HFFc6 (cell line): ENCODE data around the gene WDR5B. TPM values are rescaled to one million over a fixed set of nuclear protein-coding genes. Genes with fewer than 3 reads are reported as not detected.

Experiments used
- DNase-seq: peaks from one replicate; pipeline ENCODE4 v3.0.0-alpha.2; 2018
- H3K27ac Mint-ChIP-seq: 2 replicates; pipeline ENCODE4 v1.8.0; 2020; ENCODE audit warnings: mild to moderate bottlenecking, mixed read lengths
- H3K27me3 Mint-ChIP-seq: 2 replicates; pipeline ENCODE4 v1.8.0; 2021; ENCODE audit warnings: mild to moderate bottlenecking, moderate library complexity, mixed read lengths; ENCODE audit not compliant: insufficient read depth
- H3K36me3 Mint-ChIP-seq: 2 replicates; pipeline ENCODE4 v1.8.0; 2021; ENCODE audit warnings: low read depth, mixed read lengths
- H3K4me1 Mint-ChIP-seq: 2 replicates; pipeline ENCODE4 v1.8.0; 2020; ENCODE audit warnings: low read depth, mixed read lengths
- H3K4me3 Mint-ChIP-seq: 2 replicates; pipeline ENCODE4 v1.8.0; 2020; ENCODE audit warnings: mild to moderate bottlenecking, moderate library complexity, mixed read lengths
- H3K9me3 Mint-ChIP-seq: 2 replicates; pipeline ENCODE4 v1.8.0; 2020; ENCODE audit warnings: mild to moderate bottlenecking, mixed read lengths
- CTCF ChIP-seq: fragments of 200-600 bp; sonication (generic); IDR thresholded peaks from 2 replicates; pipeline ENCODE4 v1.5.0; 2021; ENCODE audit warnings: antibody characterized with exemption, mild to moderate bottlenecking
- total RNA-seq, 6 experiments: library from RNA; stranded (reverse); fragmentation: NEBNext Ultra II Directional; extraction: Animal tissue kit (Norgen Biotek cat#: 25700); gene quantifications; 2 replicates in 1 of 6; 3 replicates in 5 of 6; pipeline ENCODE4 v1.2.3, GENCODE V29; 2021

WDR5B gene
- total RNA-seq, 6 experiments from 2014 or later: 4.6 to 5.8 (median 5.4) TPM

GRCh38 chr3:122416966-122417365 lies 1.1 kb upstream of the WDR5B start:
- H3K4me3 Mint-ChIP-seq: peak overlapping the region; percentile 93
- H3K27ac Mint-ChIP-seq: peak overlapping the region; percentile 98
- peaks cover 31% of the 10 kb centered on the region for H3K4me1 Mint-ChIP-seq
- no peaks in the 10 kb centered on the region; the same call in 1 of the 2 replicates for H3K9me3 Mint-ChIP-seq
- peaks cover 27% of the 10 kb centered on the region for H3K36me3 Mint-ChIP-seq
- peaks cover 7% of the 10 kb centered on the region for H3K27me3 Mint-ChIP-seq
- DNase-seq: no peak
- no peak for TF ChIP-seq CTCF

GRCh38 chr3:122415104-122415744 lies 638 bp downstream of the WDR5B start:
- no peaks in the 10 kb centered on the region; the same call in 1 of the 2 replicates for H3K9me3 Mint-ChIP-seq
- H3K4me3 Mint-ChIP-seq: peak overlapping the region; percentile 93
- TF ChIP-seq CTCF: no peak
- peaks cover 31% of the 10 kb centered on the region for H3K4me1 Mint-ChIP-seq
- peak overlapping the region; percentile 98 for H3K27ac Mint-ChIP-seq
- peak; percentile 57 for DNase-seq
- H3K27me3 Mint-ChIP-seq: peaks cover 7% of the 10 kb centered on the region
- peaks cover 27% of the 10 kb centered on the region for H3K36me3 Mint-ChIP-seq

GRCh38 chr3:122414391-122414790 lies 1.5 kb downstream of the WDR5B start:
- H3K4me3 Mint-ChIP-seq: peak overlapping the region; percentile 93
- TF ChIP-seq CTCF: no peak
- peaks cover 27% of the 10 kb centered on the region for H3K36me3 Mint-ChIP-seq
- peak overlapping the region; percentile 98; the same call in 1 of the 2 replicates for H3K27ac Mint-ChIP-seq
- no peak for DNase-seq
- H3K4me1 Mint-ChIP-seq: peaks cover 31% of the 10 kb centered on the region
- H3K9me3 Mint-ChIP-seq: no peaks in the 10 kb centered on the region; the same call in 1 of the 2 replicates
- H3K27me3 Mint-ChIP-seq: peaks cover 7% of the 10 kb centered on the region

GRCh38 chr3:122410639-122411038 lies 5.2 kb downstream of the WDR5B start:
- Mint-ChIP-seq H3K9me3 (no peaks in the 10 kb centered on the region), H3K36me3 (peaks cover 20% of the 10 kb centered on the region), H3K27ac (no peak overlapping the region), H3K4me3 (no peak overlapping the region), H3K4me1 (peaks cover 25% of the 10 kb centered on the region), H3K27me3 (no peaks in the 10 kb centered on the region)
- no peak for TF ChIP-seq CTCF
- DNase-seq: no peak

- no peak overlapping the region for H3K27ac Mint-ChIP-seq
- H3K4me3 Mint-ChIP-seq: no peak overlapping the region
- no peaks in the 10 kb centered on the region for H3K9me3 Mint-ChIP-seq
- H3K36me3 Mint-ChIP-seq: peaks cover 16% of the 10 kb centered on the region
- H3K27me3 Mint-ChIP-seq: no peaks in the 10 kb centered on the region
- no peak for TF ChIP-seq CTCF
- H3K4me1 Mint-ChIP-seq: peaks cover 22% of the 10 kb centered on the region
- no peak for DNase-seq
Measured at GRCh38 chr3:122410111-122410510, 5.8 kb downstream of the WDR5B start.
